GM12891 (cell line): ENCODE results near the gene SATB1.

ENCODE experiments used
- PAX5 ChIP-seq: IDR thresholded peaks from 2 replicates; pipeline ENCODE4 v1.6.1; 2011; ENCODE audit warnings: low read length, moderate library complexity, mild to moderate bottlenecking; ENCODE audit not compliant: insufficient read depth, severe bottlenecking
- POLR2A ChIP-seq: IDR thresholded peaks from 2 replicates; pipeline ENCODE4 v1.6.1; 2011; ENCODE audit warnings: low read depth, low read length, control low read depth
- POLR2AphosphoS5 ChIP-seq: IDR thresholded peaks from 2 replicates; pipeline ENCODE4 v1.6.1; 2011; ENCODE audit warnings: low read depth, low read length, control low read depth
- POU2F2 ChIP-seq: IDR thresholded peaks from 2 replicates; pipeline ENCODE4 v1.6.1; 2011; ENCODE audit warnings: low read depth, mild to moderate bottlenecking, control low read depth, low read length, moderate library complexity
- SPI1 ChIP-seq: IDR thresholded peaks from 2 replicates; pipeline ENCODE4 v1.6.1; 2011; ENCODE audit warnings: low read depth, low read length, control low read depth
- TAF1 ChIP-seq: IDR thresholded peaks from 2 replicates; pipeline ENCODE4 v1.6.1; 2011; ENCODE audit warnings: low read depth, low read length, control low read depth

GRCh38 chr3:18443665-18444594, 18.8 kb upstream of the SATB1 start:
- TF ChIP-seq TAF1 (no peak), POLR2AphosphoS5 (no peak), POLR2A (no peak), SPI1 (no peak), PAX5 (no peak), POU2F2 (no peak)
